ENCODE results near the gene POFUT2.

DNA sequence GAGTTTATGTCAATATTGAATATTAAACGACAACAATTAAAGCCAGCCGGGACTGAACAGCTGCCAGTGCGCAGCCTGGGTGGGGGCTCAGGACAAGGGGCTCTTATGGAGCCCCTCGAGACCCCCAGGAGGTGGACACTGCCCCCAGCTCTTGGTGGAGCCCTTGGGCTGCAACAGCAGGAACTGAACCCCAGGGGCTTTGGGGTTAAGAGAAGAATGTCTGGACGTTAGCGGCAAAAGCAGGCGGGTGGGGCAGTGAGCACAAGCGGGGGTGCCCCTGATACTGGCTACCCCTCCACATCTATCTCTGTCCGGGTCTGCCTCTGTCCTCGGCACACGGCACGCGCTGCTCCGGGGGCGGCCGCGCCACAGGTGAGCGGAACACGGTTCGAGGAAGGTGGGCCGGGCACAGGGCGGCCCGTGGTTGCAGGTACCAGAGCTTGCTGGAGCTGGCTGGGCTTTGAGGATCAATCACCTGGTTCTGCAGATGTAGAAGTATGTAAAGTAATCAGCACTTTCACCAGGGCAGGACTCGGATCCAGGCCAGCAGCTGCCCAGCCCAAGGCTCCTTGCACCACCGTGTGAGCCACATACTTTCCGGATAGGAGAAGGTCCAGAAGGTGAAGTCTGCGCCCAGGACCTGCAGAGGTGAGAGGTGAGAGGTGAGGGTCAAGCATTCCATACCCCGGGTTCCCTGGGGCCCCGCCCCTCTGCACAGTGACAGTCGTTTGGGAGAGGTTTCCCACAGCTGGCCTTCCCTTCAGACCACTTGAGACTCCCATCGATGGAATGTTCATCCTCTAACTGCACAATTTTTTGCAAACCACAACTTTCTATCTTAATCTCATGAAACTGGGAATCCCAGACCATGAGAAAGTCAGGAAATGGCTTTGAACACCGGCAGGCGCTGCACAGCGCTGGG is 12.4 kb upstream of the POFUT2 start:
- TF ChIP-seq, protein P1, sequence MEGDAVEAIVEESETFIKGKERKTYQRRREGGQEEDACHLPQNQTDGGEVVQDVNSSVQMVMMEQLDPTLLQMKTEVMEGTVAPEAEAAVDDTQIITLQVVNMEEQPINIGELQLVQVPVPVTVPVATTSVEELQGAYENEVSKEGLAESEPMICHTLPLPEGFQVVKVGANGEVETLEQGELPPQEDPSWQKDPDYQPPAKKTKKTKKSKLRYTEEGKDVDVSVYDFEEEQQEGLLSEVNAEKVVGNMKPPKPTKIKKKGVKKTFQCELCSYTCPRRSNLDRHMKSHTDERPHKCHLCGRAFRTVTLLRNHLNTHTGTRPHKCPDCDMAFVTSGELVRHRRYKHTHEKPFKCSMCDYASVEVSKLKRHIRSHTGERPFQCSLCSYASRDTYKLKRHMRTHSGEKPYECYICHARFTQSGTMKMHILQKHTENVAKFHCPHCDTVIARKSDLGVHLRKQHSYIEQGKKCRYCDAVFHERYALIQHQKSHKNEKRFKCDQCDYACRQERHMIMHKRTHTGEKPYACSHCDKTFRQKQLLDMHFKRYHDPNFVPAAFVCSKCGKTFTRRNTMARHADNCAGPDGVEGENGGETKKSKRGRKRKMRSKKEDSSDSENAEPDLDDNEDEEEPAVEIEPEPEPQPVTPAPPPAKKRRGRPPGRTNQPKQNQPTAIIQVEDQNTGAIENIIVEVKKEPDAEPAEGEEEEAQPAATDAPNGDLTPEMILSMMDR (IDR thresholded peaks at IDR 0.05): no peak
- TF ChIP-seq POLR2AphosphoS5 (IDR thresholded peaks at IDR 0.05) (no peak), EP300 (IDR thresholded peaks at IDR 0.05; ENCODE audit: low read depth) (no peak)
